Endothelial cell of umbilical vein (primary cell): ENCODE measurements around the gene EIF4A3.

Source experiments
- EZH2 ChIP-seq: IDR thresholded peaks from 2 replicates; pipeline ENCODE4 v1.6.1; 2012; ENCODE audit warnings: borderline replicate concordance, low read depth, mild to moderate bottlenecking, moderate library complexity, low read length, inconsistent platforms; ENCODE audit not compliant: severe bottlenecking
- JUN ChIP-seq: IDR thresholded peaks from 2 replicates; pipeline ENCODE4 v1.6.1; 2011; ENCODE audit warnings: borderline replicate concordance, low read depth; ENCODE audit not compliant: insufficient read length, insufficient read depth
- MYC ChIP-seq: IDR thresholded peaks from one replicate; pipeline ENCODE4 v1.6.1; 2011; ENCODE audit warnings: mild to moderate bottlenecking, low read depth, low read length
- POLR2A ChIP-seq: IDR thresholded peaks from 2 replicates; pipeline ENCODE4 v1.6.1; 2012; ENCODE audit warnings: low read depth, mild to moderate bottlenecking, control low read depth, low read length
- POLR2AphosphoS5 ChIP-seq: IDR thresholded peaks from 2 replicates; pipeline ENCODE4 v1.6.1; 2012; ENCODE audit warnings: low read depth, mild to moderate bottlenecking, control low read depth, low read length, moderate library complexity; ENCODE audit not compliant: insufficient read depth
- TF ChIP-seq, protein P1 (sequence below), 2 donors: IDR thresholded peaks; 1 replicate in 1 of 2; 2 replicates in 1 of 2; pipeline ENCODE4 v1.5.1; 2011; ENCODE audit warnings: low read length in 2 of 2, mild to moderate bottlenecking in 2 of 2, moderate library complexity in 2 of 2, control low read depth in 1 of 2, inconsistent platforms in 1 of 2, low read depth in 1 of 2; ENCODE audit not compliant: insufficient read depth in 1 of 2; ENCODE audit errors: extremely low read depth in 1 of 2
- TF ChIP-seq, protein P2 (sequence below): IDR thresholded peaks from 2 replicates; pipeline ENCODE4 v1.6.1; 2011; ENCODE audit not compliant: insufficient read depth, insufficient read length

DNA sequence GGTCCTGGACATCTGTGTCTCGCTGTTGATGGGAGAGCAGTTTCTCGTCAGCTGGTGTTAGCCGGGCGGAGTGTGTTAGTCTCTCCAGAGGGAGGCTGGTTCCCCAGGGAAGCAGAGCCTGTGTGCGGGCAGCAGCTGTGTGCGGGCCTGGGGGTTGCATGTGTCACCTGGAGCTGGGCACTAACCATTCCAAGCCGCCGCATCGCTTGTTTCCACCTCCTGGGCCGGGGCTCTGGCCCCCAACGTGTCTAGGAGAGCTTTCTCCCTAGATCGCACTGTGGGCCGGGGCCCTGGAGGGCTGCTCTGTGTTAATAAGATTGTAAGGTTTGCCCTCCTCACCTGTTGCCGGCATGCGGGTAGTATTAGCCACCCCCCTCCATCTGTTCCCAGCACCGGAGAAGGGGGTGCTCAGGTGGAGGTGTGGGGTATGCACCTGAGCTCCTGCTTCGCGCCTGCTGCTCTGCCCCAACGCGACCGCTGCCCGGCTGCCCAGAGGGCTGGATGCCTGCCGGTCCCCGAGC lies 27.6 kb downstream of the EIF4A3 start:
- TF ChIP-seq, protein P1, sequence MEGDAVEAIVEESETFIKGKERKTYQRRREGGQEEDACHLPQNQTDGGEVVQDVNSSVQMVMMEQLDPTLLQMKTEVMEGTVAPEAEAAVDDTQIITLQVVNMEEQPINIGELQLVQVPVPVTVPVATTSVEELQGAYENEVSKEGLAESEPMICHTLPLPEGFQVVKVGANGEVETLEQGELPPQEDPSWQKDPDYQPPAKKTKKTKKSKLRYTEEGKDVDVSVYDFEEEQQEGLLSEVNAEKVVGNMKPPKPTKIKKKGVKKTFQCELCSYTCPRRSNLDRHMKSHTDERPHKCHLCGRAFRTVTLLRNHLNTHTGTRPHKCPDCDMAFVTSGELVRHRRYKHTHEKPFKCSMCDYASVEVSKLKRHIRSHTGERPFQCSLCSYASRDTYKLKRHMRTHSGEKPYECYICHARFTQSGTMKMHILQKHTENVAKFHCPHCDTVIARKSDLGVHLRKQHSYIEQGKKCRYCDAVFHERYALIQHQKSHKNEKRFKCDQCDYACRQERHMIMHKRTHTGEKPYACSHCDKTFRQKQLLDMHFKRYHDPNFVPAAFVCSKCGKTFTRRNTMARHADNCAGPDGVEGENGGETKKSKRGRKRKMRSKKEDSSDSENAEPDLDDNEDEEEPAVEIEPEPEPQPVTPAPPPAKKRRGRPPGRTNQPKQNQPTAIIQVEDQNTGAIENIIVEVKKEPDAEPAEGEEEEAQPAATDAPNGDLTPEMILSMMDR (IDR thresholded peaks at IDR 0.05; ENCODE audit: extremely low read depth in 1 of 2, insufficient read depth in 1 of 2, low read depth in 1 of 2, low read length in 2 of 2) = no peak
- no peak for TF ChIP-seq POLR2A
- TF ChIP-seq MYC = no peak
- TF ChIP-seq POLR2AphosphoS5 = no peak
- TF ChIP-seq, protein P2, sequence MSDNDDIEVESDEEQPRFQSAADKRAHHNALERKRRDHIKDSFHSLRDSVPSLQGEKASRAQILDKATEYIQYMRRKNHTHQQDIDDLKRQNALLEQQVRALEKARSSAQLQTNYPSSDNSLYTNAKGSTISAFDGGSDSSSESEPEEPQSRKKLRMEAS = no peak
- TF ChIP-seq JUN = no peak
- no peak for TF ChIP-seq EZH2
